ENCODE measurements around the gene MTA1.

- no peak for TF ChIP-seq HDAC2 (IDR thresholded peaks at IDR 0.05; ENCODE audit: borderline replicate concordance in 1 of 2, low read depth in 2 of 2, low read length in 2 of 2)
- TF ChIP-seq POU5F1 (IDR thresholded peaks at IDR 0.05; ENCODE audit: low read depth, low read length), result no peak
- TF ChIP-seq ATF3 (IDR thresholded peaks at IDR 0.05; ENCODE audit: insufficient read depth, low read depth, low read length), result no peak
- no peak for TF ChIP-seq CTCF (IDR thresholded peaks at IDR 0.05; ENCODE audit: control extremely low read depth in 1 of 3, insufficient read depth in 1 of 3, low read depth in 1 of 3, low read length in 3 of 3)
- no peak for TF ChIP-seq EZH2 (IDR thresholded peaks at IDR 0.05; ENCODE audit: low read depth, low read length, severe bottlenecking)
Observed at GRCh38 chr14:105385322-105385637, 34.3 kb upstream of the MTA1 start.

Measured in H1 (cell line).